ENCODE measurements around the gene CYTH1.

DNA sequence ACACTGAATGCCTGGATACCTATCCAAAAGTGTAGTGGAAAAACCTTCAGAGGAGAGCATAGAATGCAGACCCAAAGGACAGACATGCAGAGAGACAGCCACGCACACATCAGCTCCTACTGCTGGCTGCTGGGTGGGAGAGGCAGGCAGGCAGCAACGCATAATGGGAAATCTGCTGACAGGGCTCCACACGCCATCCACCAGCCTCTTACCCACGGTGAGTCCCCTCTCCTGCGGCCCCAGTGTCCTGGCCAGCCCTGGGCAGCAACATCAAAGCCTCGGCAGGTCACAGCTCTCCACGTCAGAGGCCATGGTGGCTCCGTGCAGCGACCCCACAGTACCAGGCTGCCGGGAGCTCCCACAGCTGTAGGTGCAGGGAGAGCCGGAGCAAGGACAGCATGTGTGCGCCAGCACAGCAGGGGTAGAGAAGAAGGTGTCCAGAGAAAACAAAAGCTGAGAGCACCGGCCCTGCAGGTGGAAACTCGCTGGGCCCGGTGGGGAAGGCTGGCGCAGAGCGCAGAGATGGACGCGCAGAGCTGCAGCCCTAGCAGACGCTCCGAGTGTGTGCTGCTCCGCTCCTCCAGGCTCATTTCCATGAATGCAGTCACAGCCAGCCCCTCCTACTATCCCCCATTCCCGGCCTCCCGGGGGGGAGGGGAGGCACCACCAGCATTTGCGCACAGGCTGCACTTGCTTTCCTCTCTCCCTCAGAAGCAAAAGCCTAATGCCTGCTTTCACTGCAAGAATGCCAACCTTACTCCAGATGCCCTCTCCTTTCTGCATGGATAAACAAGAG, 58.9 kb downstream of the CYTH1 start:
- TF ChIP-seq L3MBTL2 (conservative IDR thresholded peaks at IDR 0.05): no peak
- no peak for TF ChIP-seq ELF4 (IDR thresholded peaks at IDR 0.05)

Measured in HEK293T (cell line).